ENCODE data around the gene CD300LF.

Gene CD300LF

GRCh38 chr17:74729368-74729767 is 16.6 kb upstream of the CD300LF start:
- DNase-seq = no peak

GRCh38 chr17:74728702-74729075 is 16.0 kb upstream of the CD300LF start:
- DNase-seq = no peak

- DNase-seq = no peak
Observed at GRCh38 chr17:74728033-74728701, 15.4 kb upstream of the CD300LF start.

- no peak for DNase-seq
Observed at GRCh38 chr17:74725111-74725510, 12.4 kb upstream of the CD300LF start.

- no peak for DNase-seq
Observed at GRCh38 chr17:74723891-74724290, 11.2 kb upstream of the CD300LF start.

- DNase-seq = no peak
Observed at GRCh38 chr17:74722782-74723181, 10.1 kb upstream of the CD300LF start.

- no peak for DNase-seq
Observed at GRCh38 chr17:74720506-74720905, 7.8 kb upstream of the CD300LF start.

- DNase-seq = no peak
Observed at GRCh38 chr17:74715144-74715543, 2.4 kb upstream of the CD300LF start.

GRCh38 chr17:74713171-74713755 is 540 bp upstream of the CD300LF start:
- DNase-seq = no peak

- DNase-seq = no peak
Observed at GRCh38 chr17:74712301-74712700, 422 bp downstream of the CD300LF start.

GRCh38 chr17:74711058-74711824 is 1.5 kb downstream of the CD300LF start:
- no peak for DNase-seq

GRCh38 chr17:74704544-74704943 is 8.2 kb downstream of the CD300LF start:
- DNase-seq = no peak

- DNase-seq = no peak
Observed at GRCh38 chr17:74703311-74703710, 9.4 kb downstream of the CD300LF start.

GRCh38 chr17:74702116-74702871 is 10.4 kb downstream of the CD300LF start:
- no peak for DNase-seq

- DNase-seq = no peak
Observed at GRCh38 chr17:74699236-74699635, 13.5 kb downstream of the CD300LF start.

GRCh38 chr17:74698069-74698468 is 14.7 kb downstream of the CD300LF start:
- DNase-seq = no peak

- DNase-seq = no peak
Observed at GRCh38 chr17:74697515-74697914, 15.2 kb downstream of the CD300LF start.

GRCh38 chr17:74695629-74696028 is 17.1 kb downstream of the CD300LF start:
- no peak for DNase-seq

GRCh38 chr17:74694081-74694480 is 18.6 kb downstream of the CD300LF start:
- no peak for DNase-seq

- no peak for DNase-seq
Observed at GRCh38 chr17:74691151-74691550, 21.6 kb downstream of the CD300LF start.

- DNase-seq = no peak
Observed at GRCh38 chr17:74690409-74690825, 22.3 kb downstream of the CD300LF start.

GRCh38 chr17:74687886-74688285 is 24.8 kb downstream of the CD300LF start:
- DNase-seq = no peak

- DNase-seq = no peak
Observed at GRCh38 chr17:74686761-74687160, 26.0 kb downstream of the CD300LF start.
